ENCODE results near the gene IKZF5. TPM values are rescaled to one million over a fixed set of nuclear protein-coding genes. Genes with fewer than 3 reads are reported as not detected.

The IKZF5 gene
- total RNA-seq, 1 experiment from 2014 or later: 8.6 TPM

GRCh38 chr10:123021517-123021916 is 12.9 kb upstream of the IKZF5 start:
- H3K4me1 ChIP-seq (ENCODE audit: control insufficient read depth, insufficient read depth, low read length): no peaks in the 10 kb centered on the region
- no peaks in the 10 kb centered on the region for H3K36me3 ChIP-seq (ENCODE audit: control insufficient read depth, insufficient read depth, low read length)
- no peaks in the 10 kb centered on the region for H3K9me3 ChIP-seq (ENCODE audit: control insufficient read depth, insufficient read depth, low read depth, low read length)
- no peak overlapping the region for H3K4me3 ChIP-seq (ENCODE audit: low read depth in 2 of 2, low read length in 2 of 2)
- no TSS peak for BruUV-seq (replicated peaks)
- no peak for DNase-seq (ENCODE audit: low read depth, low spot score)
- ATAC-seq: 0 out of 2 replicates have a peak, but pooled peaks have one; percentile 58
- H3K27ac ChIP-seq (ENCODE audit: low read length): no peak overlapping the region
- TF ChIP-seq POLR2AphosphoS5 (IDR thresholded peaks at IDR 0.05; ENCODE audit: low read depth, low read length): no peak
- TF ChIP-seq SIN3A (IDR thresholded peaks at IDR 0.05; ENCODE audit: borderline replicate concordance, insufficient read depth, low read depth, low read length): no peak
- peak; percentile 77; the same call in 1 of the 2 replicates for TF ChIP-seq CTCF (IDR thresholded peaks at IDR 0.05)
- POLR2A ChIA-PET: no interaction called here
- in situ Hi-C loops (cut with HindIII; ENCODE audit: low pct_unique_long_range_greater_than_20kb, low sequenced_read_pairs) (no loop called here), intact Hi-C loops (cut with micrococcal nuclease; ENCODE audit: unreplicated experiment) (no loop called here)
- CTCF ChIA-PET: interaction anchor here (0.6 to 1.5 kb wide), 3 partner anchors 8 to 11 kb away, joined by 4 read pairs; no protein-coding TSS in a partner anchor
- no peaks in the 10 kb centered on the region for H3K27me3 ChIP-seq (ENCODE audit: control insufficient read depth, insufficient read depth, low read length)

GRCh38 chr10:123019941-123020703 is 11.5 kb upstream of the IKZF5 start:
- TF ChIP-seq CTCF (IDR thresholded peaks at IDR 0.05) (no peak), REST (IDR thresholded peaks at IDR 0.05; ENCODE audit: insufficient read depth in 1 of 2, low read depth in 2 of 2, low read length in 1 of 2) (no peak), SIN3A (IDR thresholded peaks at IDR 0.05; ENCODE audit: borderline replicate concordance, insufficient read depth, low read depth, low read length) (no peak), POLR2AphosphoS5 (IDR thresholded peaks at IDR 0.05; ENCODE audit: low read depth, low read length) (no peak), TCF7L2 (IDR thresholded peaks at IDR 0.05; ENCODE audit: low read depth, low read length) (no peak)
- ChIA-PET CTCF (no interaction called here), POLR2A (no interaction called here)
- no peak for ATAC-seq
- no peaks in the 10 kb centered on the region for H3K27me3 ChIP-seq (ENCODE audit: control insufficient read depth, insufficient read depth, low read length)
- in situ Hi-C loops (cut with HindIII; ENCODE audit: low pct_unique_long_range_greater_than_20kb, low sequenced_read_pairs): no loop called here
- H3K27ac ChIP-seq (ENCODE audit: low read length): no peak overlapping the region
- no TSS peak for BruUV-seq (replicated peaks)
- DNase-seq (ENCODE audit: low read depth, low spot score): no peak
- H3K4me3 ChIP-seq (ENCODE audit: low read depth in 2 of 2, low read length in 2 of 2): no peak overlapping the region
- H3K4me1 ChIP-seq (ENCODE audit: control insufficient read depth, insufficient read depth, low read length): no peaks in the 10 kb centered on the region
- H3K9me3 ChIP-seq (ENCODE audit: control insufficient read depth, insufficient read depth, low read depth, low read length): no peaks in the 10 kb centered on the region
- intact Hi-C loops (cut with micrococcal nuclease; ENCODE audit: unreplicated experiment): no loop called here
- H3K36me3 ChIP-seq (ENCODE audit: control insufficient read depth, insufficient read depth, low read length): no peaks in the 10 kb centered on the region
